ENCODE results near the gene ZNHIT6. TPM values are rescaled to one million over a fixed set of nuclear protein-coding genes. Genes with fewer than 3 reads are reported as not detected.
A peak's percentile ranks its signal among the peaks of the same experiment; 100 is the strongest.

The ZNHIT6 gene
- 37.9 and 39.5 TPM in 2 replicates for total RNA-seq (2013; cell fraction: nucleolus; rRNA removed)
- total RNA-seq (2014; rRNA removed) (12.8 and 16.1 TPM in 2 replicates), total RNA-seq (2014; rRNA removed; fragmentation: Illumina TruSeq; extraction: Trizol) (23.0 and 23.1 TPM in 2 replicates), total RNA-seq (2021) (16.0 and 17.4 TPM in 2 replicates), polyA plus RNA-seq (2011; rRNA removed) (15.5 and 20.6 TPM in 2 replicates), polyA plus RNA-seq (2014; fragmentation: Illumina TruSeq; extraction: Trizol) (32.0 and 38.2 TPM in 2 replicates), polyA plus RNA-seq (2014; fragmentation: Nextera tagmentation; extraction: Ambion mirVana) (10 to 100 TPM; 14.3 to 20.2 TPM), polyA plus RNA-seq (2014; rRNA removed) (15.2 and 16.8 TPM in 2 replicates), polyA plus RNA-seq (2016; fragmentation: Nextera tagmentation; extraction: Ambion mirVana) (10 to 100 TPM; 24.2 to 25.0 TPM), polyA minus RNA-seq (2011; rRNA and poly(A)+ RNA removed) (7.9 and 9.7 TPM in 2 replicates), Bru-seq, nascent RNA (percentile 87 among the genes with signal in this experiment), BruChase-seq, experiment 1, labeled RNA remaining after a 6-hour chase (percentile 86 among the genes with signal in this experiment), BruChase-seq, experiment 2, labeled RNA remaining after a 2-hour chase (percentile 88 among the genes with signal in this experiment)
- 11.3 TPM for polyA plus RNA-seq (2011; ENCODE audit: low read depth)
- polyA plus RNA-seq (2011; cell fraction: cytosol; rRNA removed), result 6.7 and 7.6 TPM in 2 replicates
- 13.3 and 15.5 TPM in 2 replicates for polyA plus RNA-seq (2011; cell fraction: nucleus; rRNA removed)
- 15.3 and 17.1 TPM in 2 replicates for polyA plus RNA-seq (2012)
- polyA minus RNA-seq (2011; cell fraction: cytosol; rRNA and poly(A)+ RNA removed), result 2.8 and 3.8 TPM in 2 replicates
- 7.4 and 17.0 TPM in 2 replicates for polyA minus RNA-seq (2011; cell fraction: nucleus; rRNA and poly(A)+ RNA removed)
- long read RNA-seq, experiment 1, transcript ZNHIT6-201 (10 exons, 2,797 nt), result major isoform, 9 of 12 reads
- long read RNA-seq, experiment 1, partial matches to known transcripts, result 1 of 12 reads
- long read RNA-seq, experiment 1, other reads (novel, unspliced or antisense), result 2 of 12 reads
- long read RNA-seq, experiment 2, partial matches to known transcripts, result 2 of 13 reads
- long read RNA-seq, experiment 2, other reads (novel, unspliced or antisense), result 7 of 13 reads

- intact Hi-C loops (cut with micrococcal nuclease; ENCODE audit: unreplicated experiment), result loop anchor here (5.0 kb wide), 1 partner anchor 309 kb away; no protein-coding TSS in a partner anchor
- Histone ChIP-seq H3K9ac (ENCODE audit: control insufficient read depth, insufficient read depth, low read length) (peak within 1 kb of the TSS; percentile 55), H3K79me2 (ENCODE audit: control insufficient read depth, insufficient read depth, low read length) (peaks cover 45% of the 10 kb centered on the region), H3K36me3 (ENCODE audit: control insufficient read depth in 2 of 2, insufficient read depth in 2 of 2, low read length in 1 of 2) (0 out of 4 replicates have a peak, but pooled peaks cover 0 to 4% of the 10 kb centered on the region in 2 experiments), H2AFZ (ENCODE audit: control insufficient read depth, low read depth, low read length) (peak within 1 kb of the TSS; percentile 90), H3K4me3 (peak within 1 kb of the TSS; percentile 89), H3K4me1 (ENCODE audit: control insufficient read depth, insufficient read depth, low read length) (no peaks in the 10 kb centered on the region), H4K20me1 (ENCODE audit: control insufficient read depth, insufficient read depth) (no peaks in the 10 kb centered on the region), H3K27me3 (replicated peaks in 1 of 2; ENCODE audit: control insufficient read depth in 2 of 2, insufficient read depth in 2 of 2, low read length in 1 of 2) (no peaks in the 10 kb centered on the region), H3K4me2 (ENCODE audit: control insufficient read depth, insufficient read depth) (peak within 1 kb of the TSS; percentile 56), H3K27ac (ENCODE audit: control insufficient read depth, insufficient read depth) (peak within 1 kb of the TSS; percentile 69), H3K9me3 (replicated peaks; ENCODE audit: control insufficient read depth, insufficient read depth, low read length) (no peaks in the 10 kb centered on the region; the same call in 2 of the 3 replicates)
- FAIRE-seq, result peak; percentile 97
- peak; percentile 82 for DNase-seq (ENCODE audit: low read depth, low spot score)
- in situ Hi-C loops (cut with MboI), result no loop called here
- no TSS peak for BruUV-seq (replicated peaks)
- under 1% methylated on average over 35 of the region's 35 CpGs for WGBS (ENCODE audit: insufficient coverage, insufficient replicate concordance, low lambda C conversion rate, missing lambda C conversion rate)
- RAD21 ChIA-PET (ENCODE audit: unreplicated experiment), result no interaction called here
- CTCF ChIA-PET, result interaction anchor here (0.6 to 1.4 kb wide), 5 partner anchors 8 to 310 kb away, joined by 3 to 4 read pairs (median 3); no protein-coding TSS in a partner anchor
- SMC1A ChIA-PET (ENCODE audit: uncharacterized antibody, unreplicated experiment), result interaction anchor here (0.7 to 1.3 kb wide), 6 partner anchors 8 to 50 kb away, joined by 3 read pairs; no protein-coding TSS in a partner anchor
- POLR2A ChIA-PET, result no interaction called here
- ATAC-seq, result peak; percentile 92
- TF ChIP-seq CREM (IDR thresholded peaks at IDR 0.05; ENCODE audit: low read depth) (peak; percentile 48; the same call in 1 of the 2 replicates), CBFB (IDR thresholded peaks at IDR 0.05; ENCODE audit: low read depth) (0 out of 2 replicates have a peak, but pooled peaks have one; percentile 55), PML (IDR thresholded peaks at IDR 0.05; ENCODE audit: low read length) (peak; percentile 81; the same call in 1 of the 2 replicates), RUNX3 (IDR thresholded peaks at IDR 0.05; ENCODE audit: low read length) (peak; percentile 67), SMAD5 (IDR thresholded peaks at IDR 0.05; ENCODE audit: low read depth) (peak; percentile 83; the same call in 1 of the 2 replicates), ATF3 (IDR thresholded peaks at IDR 0.05; ENCODE audit: borderline replicate concordance, extremely low read depth, low read depth, low read length) (peak; percentile 94), LARP7 (IDR thresholded peaks at IDR 0.05) (no peak; the same call in 1 of the 2 replicates), MTA2 (IDR thresholded peaks at IDR 0.05; ENCODE audit: low read depth) (no peak), CBX5 (IDR thresholded peaks at IDR 0.05; ENCODE audit: low read depth) (peak; percentile 96), ZSCAN29 (IDR thresholded peaks at IDR 0.05) (no peak), NFIC (IDR thresholded peaks at IDR 0.05; ENCODE audit: low read depth, low read length) (peak; percentile 23; the same call in 1 of the 2 replicates), NFYB (IDR thresholded peaks at IDR 0.05; ENCODE audit: insufficient read depth, low read depth, low read length) (peak; percentile 29; the same call in 1 of the 2 replicates), SMAD1 (IDR thresholded peaks at IDR 0.05; ENCODE audit: low read depth, partially characterized antibody) (peak; percentile 60)
- TF ChIP-seq, protein P1, sequence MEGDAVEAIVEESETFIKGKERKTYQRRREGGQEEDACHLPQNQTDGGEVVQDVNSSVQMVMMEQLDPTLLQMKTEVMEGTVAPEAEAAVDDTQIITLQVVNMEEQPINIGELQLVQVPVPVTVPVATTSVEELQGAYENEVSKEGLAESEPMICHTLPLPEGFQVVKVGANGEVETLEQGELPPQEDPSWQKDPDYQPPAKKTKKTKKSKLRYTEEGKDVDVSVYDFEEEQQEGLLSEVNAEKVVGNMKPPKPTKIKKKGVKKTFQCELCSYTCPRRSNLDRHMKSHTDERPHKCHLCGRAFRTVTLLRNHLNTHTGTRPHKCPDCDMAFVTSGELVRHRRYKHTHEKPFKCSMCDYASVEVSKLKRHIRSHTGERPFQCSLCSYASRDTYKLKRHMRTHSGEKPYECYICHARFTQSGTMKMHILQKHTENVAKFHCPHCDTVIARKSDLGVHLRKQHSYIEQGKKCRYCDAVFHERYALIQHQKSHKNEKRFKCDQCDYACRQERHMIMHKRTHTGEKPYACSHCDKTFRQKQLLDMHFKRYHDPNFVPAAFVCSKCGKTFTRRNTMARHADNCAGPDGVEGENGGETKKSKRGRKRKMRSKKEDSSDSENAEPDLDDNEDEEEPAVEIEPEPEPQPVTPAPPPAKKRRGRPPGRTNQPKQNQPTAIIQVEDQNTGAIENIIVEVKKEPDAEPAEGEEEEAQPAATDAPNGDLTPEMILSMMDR (IDR thresholded peaks at IDR 0.05 in 2 of 3, conservative IDR thresholded peaks at IDR 0.05 in 1 of 3; ENCODE audit: control insufficient read depth in 2 of 3, extremely low read depth in 1 of 3, insufficient read depth in 1 of 3, low read depth in 3 of 3, low read length in 3 of 3), result peak; percentile 3 to 46 (median 38); a peak in 3 of 6 replicates
- TF ChIP-seq, protein P2, sequence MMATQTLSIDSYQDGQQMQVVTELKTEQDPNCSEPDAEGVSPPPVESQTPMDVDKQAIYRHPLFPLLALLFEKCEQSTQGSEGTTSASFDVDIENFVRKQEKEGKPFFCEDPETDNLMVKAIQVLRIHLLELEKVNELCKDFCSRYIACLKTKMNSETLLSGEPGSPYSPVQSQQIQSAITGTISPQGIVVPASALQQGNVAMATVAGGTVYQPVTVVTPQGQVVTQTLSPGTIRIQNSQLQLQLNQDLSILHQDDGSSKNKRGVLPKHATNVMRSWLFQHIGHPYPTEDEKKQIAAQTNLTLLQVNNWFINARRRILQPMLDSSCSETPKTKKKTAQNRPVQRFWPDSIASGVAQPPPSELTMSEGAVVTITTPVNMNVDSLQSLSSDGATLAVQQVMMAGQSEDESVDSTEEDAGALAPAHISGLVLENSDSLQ (IDR thresholded peaks at IDR 0.05), result peak; percentile 68
These were observed at the start of gene ZNHIT6 for GRCh38 chr1:85707990-85708828. Gene ZNHIT6 (minus strand): TSS chr1:85708433. CDS start chr1:85708284, 149 bp downstream.

Measured in GM12878 (cell line).